Measurements from ENCODE around the gene ABHD12. TPM values are rescaled to one million over a fixed set of nuclear protein-coding genes. Genes with fewer than 3 reads are reported as not detected.

ABHD12 gene
- total RNA-seq, 1 donor from 2014 or later = 51.3 TPM

- no peak overlapping the region for H3K27ac Mint-ChIP-seq
- H3K27me3 Mint-ChIP-seq = no peaks in the 10 kb centered on the region
- peaks cover 4% of the 10 kb centered on the region for H3K4me1 Mint-ChIP-seq (ENCODE audit: low read depth)
- H3K36me3 Mint-ChIP-seq (ENCODE audit: insufficient read depth) = peaks cover 15% of the 10 kb centered on the region
- H3K9me3 Mint-ChIP-seq (ENCODE audit: low read depth) = peaks cover 12% of the 10 kb centered on the region
- no peak for DNase-seq (ENCODE audit: low spot score, unreplicated experiment)
- TF ChIP-seq CTCF (IDR thresholded peaks at IDR 0.05; ENCODE audit: unreplicated experiment) = no peak
- H3K4me3 Mint-ChIP-seq (ENCODE audit: low read depth) = no peak overlapping the region
These were observed 21.7 kb downstream of the ABHD12 start for GRCh38 chr20:25368976-25369375.

DNA sequence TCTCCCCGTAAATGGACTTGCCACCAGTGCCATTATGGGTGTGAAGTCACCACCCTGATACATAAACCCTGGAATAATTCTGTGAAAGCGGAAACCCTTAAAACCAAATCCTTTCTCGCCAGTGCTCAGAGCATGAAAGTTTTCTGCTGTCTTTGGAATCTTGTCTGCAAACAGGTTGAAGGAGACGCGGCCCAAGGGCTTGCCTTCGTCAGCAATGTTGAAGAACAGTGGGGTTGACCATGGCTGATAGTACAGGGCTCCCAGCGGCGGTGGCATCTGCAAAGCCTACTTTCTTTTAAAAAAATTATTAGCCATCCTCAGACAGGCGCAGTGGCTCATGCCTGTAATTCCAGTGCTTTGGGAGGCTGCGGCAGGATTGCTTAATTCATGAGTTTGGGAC is 22.1 kb downstream of the ABHD12 start:
- Mint-ChIP-seq H3K27me3 (no peaks in the 10 kb centered on the region), H3K27ac (no peak overlapping the region), H3K4me3 (ENCODE audit: low read depth) (no peak overlapping the region), H3K4me1 (ENCODE audit: low read depth) (peaks cover 4% of the 10 kb centered on the region), H3K36me3 (ENCODE audit: insufficient read depth) (peaks cover 14% of the 10 kb centered on the region), H3K9me3 (ENCODE audit: low read depth) (peaks cover 11% of the 10 kb centered on the region)
- no peak for TF ChIP-seq CTCF (IDR thresholded peaks at IDR 0.05; ENCODE audit: unreplicated experiment)
- no peak for DNase-seq (ENCODE audit: low spot score, unreplicated experiment)

- Mint-ChIP-seq H3K4me3 (ENCODE audit: low read depth) (no peak overlapping the region), H3K36me3 (ENCODE audit: insufficient read depth) (peaks cover 10% of the 10 kb centered on the region)
- no peak for DNase-seq (ENCODE audit: low spot score, unreplicated experiment)
These were observed 25.5 kb downstream of the ABHD12 start for GRCh38 chr20:25364879-25365699.

GRCh38 chr20:25364180-25364788 is 26.4 kb downstream of the ABHD12 start:
- Mint-ChIP-seq H3K27ac (no peak overlapping the region), H3K4me1 (ENCODE audit: low read depth) (peaks cover 4% of the 10 kb centered on the region)

More at GRCh38 chr20:25364879-25365699, 25.5 kb downstream of the ABHD12 start:
- Mint-ChIP-seq H3K4me1 (ENCODE audit: low read depth) (peaks cover 5% of the 10 kb centered on the region), H3K27me3 (no peaks in the 10 kb centered on the region), H3K9me3 (ENCODE audit: low read depth) (peaks cover 6% of the 10 kb centered on the region), H3K27ac (no peak overlapping the region)
- no peak for TF ChIP-seq CTCF (IDR thresholded peaks at IDR 0.05; ENCODE audit: unreplicated experiment)

More at GRCh38 chr20:25364180-25364788, 26.4 kb downstream of the ABHD12 start:
- no peak for TF ChIP-seq CTCF (IDR thresholded peaks at IDR 0.05; ENCODE audit: unreplicated experiment)
- no peak overlapping the region for H3K4me3 Mint-ChIP-seq (ENCODE audit: low read depth)
- no peak for DNase-seq (ENCODE audit: low spot score, unreplicated experiment)
- H3K9me3 Mint-ChIP-seq (ENCODE audit: low read depth) = peaks cover 6% of the 10 kb centered on the region
- no peaks in the 10 kb centered on the region for H3K27me3 Mint-ChIP-seq
- H3K36me3 Mint-ChIP-seq (ENCODE audit: insufficient read depth) = peaks cover 10% of the 10 kb centered on the region
